Loucy (cell line): ENCODE measurements around the gene DCX.

ENCODE experiments used
- H2AFZ ChIP-seq: fragments of 200-600 bp; sonication (generic); 2 replicates; pipeline ENCODE4 v1.6.0; 2016; ENCODE audit warnings: antibody characterized with exemption, mild to moderate bottlenecking, low read length, moderate library complexity
- H3F3A ChIP-seq: fragments of 200-600 bp; 2 replicates; pipeline ENCODE4 v1.6.0; 2016; ENCODE audit warnings: antibody characterized with exemption, low read depth, mild to moderate bottlenecking
- H3K27me3 ChIP-seq: fragments of 200-600 bp; sonication (generic); 2 replicates; pipeline ENCODE4 v1.6.1; 2014; ENCODE audit warnings: low read length, mild to moderate bottlenecking; ENCODE audit not compliant: insufficient read depth, poor library complexity, severe bottlenecking
- H3K36me3 ChIP-seq: fragments of 200-600 bp; sonication (generic); 2 replicates; pipeline ENCODE4 v1.6.1; 2016; ENCODE audit warnings: low read length; ENCODE audit not compliant: insufficient read depth
- H3K4me1 ChIP-seq: fragments of 200-600 bp; sonication (generic); 2 replicates; pipeline ENCODE4 v1.5.1; 2014; ENCODE audit warnings: low read length, mild to moderate bottlenecking; ENCODE audit not compliant: insufficient read depth, poor library complexity, severe bottlenecking
- H3K4me2 ChIP-seq: fragments of 200-600 bp; sonication (generic); 2 replicates; pipeline ENCODE4 v1.6.0; 2014; ENCODE audit warnings: antibody characterized with exemption, low read length, low read depth, mild to moderate bottlenecking; ENCODE audit not compliant: poor library complexity, severe bottlenecking
- H3K4me3 ChIP-seq: fragments of 200-600 bp; sonication (generic); 2 replicates; pipeline ENCODE4 v1.5.1; 2014; ENCODE audit warnings: low read length, mild to moderate bottlenecking, mixed read lengths; ENCODE audit not compliant: poor library complexity, severe bottlenecking
- H3K79me2 ChIP-seq: fragments of 200-600 bp; sonication (generic); 2 replicates; pipeline ENCODE4 v1.6.1; 2014; ENCODE audit warnings: low read length; ENCODE audit not compliant: insufficient read depth
- H3K9ac ChIP-seq: fragments of 200-600 bp; sonication (generic); 2 replicates; pipeline ENCODE4 v1.6.0; 2014; ENCODE audit warnings: mild to moderate bottlenecking, low read depth, low read length, moderate library complexity; ENCODE audit not compliant: poor library complexity, severe bottlenecking
- H3K9me2 ChIP-seq: fragments of 200-600 bp; sonication (generic); replicated peaks from 2 replicates; pipeline ENCODE4 v1.6.1; 2016; ENCODE audit warnings: low read depth, low read length, mixed read lengths
- H3K9me3 ChIP-seq: fragments of 200-600 bp; sonication (generic); 2 replicates; pipeline ENCODE4 v1.6.1; 2014; ENCODE audit warnings: mild to moderate bottlenecking, antibody characterized with exemption, low read length, low read depth; ENCODE audit not compliant: insufficient read depth
- H4K20me1 ChIP-seq: fragments of 200-600 bp; sonication (generic); 2 replicates; pipeline ENCODE4 v1.6.0; 2014; ENCODE audit warnings: antibody characterized with exemption, low read length, mild to moderate bottlenecking; ENCODE audit not compliant: insufficient read depth, poor library complexity, severe bottlenecking
- CTCF ChIP-seq: fragments of 200-600 bp; sonication (generic); conservative IDR thresholded peaks from 2 replicates; pipeline ENCODE4 v1.5.1; 2014; ENCODE audit warnings: mild to moderate bottlenecking, antibody characterized with exemption, low read length
- EZH2phosphoT487 ChIP-seq: fragments of 200-600 bp; IDR thresholded peaks from 2 replicates; pipeline ENCODE4 v1.6.1; 2018; ENCODE audit warnings: antibody characterized with exemption, mild to moderate bottlenecking, moderate library complexity, borderline replicate concordance

Gene DCX

GRCh38 chrX:111365770-111366325 lies 46.1 kb downstream of the DCX start:
- Histone ChIP-seq H3K9ac (no peak overlapping the region), H3K36me3 (no peaks in the 10 kb centered on the region), H3K27me3 (no peaks in the 10 kb centered on the region), H3F3A (no peaks in the 10 kb centered on the region), H3K9me3 (no peaks in the 10 kb centered on the region), H3K4me2 (no peak overlapping the region), H4K20me1 (no peaks in the 10 kb centered on the region), H2AFZ (no peak overlapping the region), H3K4me1 (no peaks in the 10 kb centered on the region), H3K4me3 (no peak overlapping the region), H3K9me2 (no peaks in the 10 kb centered on the region), H3K79me2 (no peaks in the 10 kb centered on the region)
- no peak for TF ChIP-seq EZH2phosphoT487
- TF ChIP-seq CTCF = no peak

GRCh38 chrX:111363741-111364140 lies 48.3 kb downstream of the DCX start:
- TF ChIP-seq CTCF (no peak), EZH2phosphoT487 (no peak)
- no peaks in the 10 kb centered on the region for H3K9me2 ChIP-seq
- no peak overlapping the region for H2AFZ ChIP-seq
- H3K4me1 ChIP-seq = no peaks in the 10 kb centered on the region
- H3K27me3 ChIP-seq = no peaks in the 10 kb centered on the region
- no peaks in the 10 kb centered on the region for H3K36me3 ChIP-seq
- no peak overlapping the region for H3K4me2 ChIP-seq
- no peaks in the 10 kb centered on the region for H3K9me3 ChIP-seq
- H3F3A ChIP-seq = no peaks in the 10 kb centered on the region
- no peaks in the 10 kb centered on the region for H4K20me1 ChIP-seq
- H3K9ac ChIP-seq = no peak overlapping the region
- no peak overlapping the region for H3K4me3 ChIP-seq
- H3K79me2 ChIP-seq = no peaks in the 10 kb centered on the region

GRCh38 chrX:111361751-111362150 lies 50.2 kb downstream of the DCX start:
- H3K27me3 ChIP-seq = no peaks in the 10 kb centered on the region
- no peak overlapping the region for H2AFZ ChIP-seq
- H3K4me2 ChIP-seq = no peak overlapping the region
- no peaks in the 10 kb centered on the region for H3K79me2 ChIP-seq
- H3K36me3 ChIP-seq = no peaks in the 10 kb centered on the region
- no peak overlapping the region for H3K4me3 ChIP-seq
- no peaks in the 10 kb centered on the region for H3K9me3 ChIP-seq
- TF ChIP-seq CTCF (no peak), EZH2phosphoT487 (no peak)
- no peaks in the 10 kb centered on the region for H3K9me2 ChIP-seq
- no peaks in the 10 kb centered on the region for H4K20me1 ChIP-seq
- no peaks in the 10 kb centered on the region for H3F3A ChIP-seq
- H3K9ac ChIP-seq = no peak overlapping the region
- no peaks in the 10 kb centered on the region for H3K4me1 ChIP-seq
